DND-41 (cell line): ENCODE data around the gene SPAG16.

Source experiments
- EZH2 ChIP-seq: IDR thresholded peaks from 3 replicates; pipeline ENCODE4 v1.6.1; 2012; ENCODE audit warnings: borderline replicate concordance, low read depth, mild to moderate bottlenecking, moderate library complexity, low read length, inconsistent platforms; ENCODE audit not compliant: severe bottlenecking
- TF ChIP-seq, protein P1 (sequence below): IDR thresholded peaks from 2 replicates; pipeline ENCODE4 v1.5.1; 2012; ENCODE audit warnings: borderline replicate concordance, low read length, moderate library complexity, mild to moderate bottlenecking; ENCODE audit not compliant: poor library complexity, severe bottlenecking; ENCODE audit errors: extremely low read depth

DNA sequence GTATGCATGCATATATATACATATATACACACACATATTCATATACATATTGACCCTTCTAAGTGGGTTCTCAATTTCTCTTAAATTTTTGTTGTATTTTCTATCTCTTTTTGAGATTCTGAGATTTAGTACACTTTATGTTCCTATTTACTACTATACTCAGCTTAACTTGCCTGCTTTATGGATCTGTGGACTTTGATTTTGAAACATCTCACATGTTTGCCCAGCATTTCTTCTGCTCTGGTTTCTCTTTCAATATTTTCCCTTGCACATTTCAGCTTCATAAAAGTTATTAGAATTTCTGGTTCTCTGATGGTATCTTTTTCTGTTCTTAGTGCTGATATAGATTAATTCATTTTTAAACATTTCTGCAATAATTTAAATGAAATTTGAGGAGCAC, 380.6 kb downstream of the SPAG16 start:
- TF ChIP-seq EZH2: no peak
- TF ChIP-seq, protein P1, sequence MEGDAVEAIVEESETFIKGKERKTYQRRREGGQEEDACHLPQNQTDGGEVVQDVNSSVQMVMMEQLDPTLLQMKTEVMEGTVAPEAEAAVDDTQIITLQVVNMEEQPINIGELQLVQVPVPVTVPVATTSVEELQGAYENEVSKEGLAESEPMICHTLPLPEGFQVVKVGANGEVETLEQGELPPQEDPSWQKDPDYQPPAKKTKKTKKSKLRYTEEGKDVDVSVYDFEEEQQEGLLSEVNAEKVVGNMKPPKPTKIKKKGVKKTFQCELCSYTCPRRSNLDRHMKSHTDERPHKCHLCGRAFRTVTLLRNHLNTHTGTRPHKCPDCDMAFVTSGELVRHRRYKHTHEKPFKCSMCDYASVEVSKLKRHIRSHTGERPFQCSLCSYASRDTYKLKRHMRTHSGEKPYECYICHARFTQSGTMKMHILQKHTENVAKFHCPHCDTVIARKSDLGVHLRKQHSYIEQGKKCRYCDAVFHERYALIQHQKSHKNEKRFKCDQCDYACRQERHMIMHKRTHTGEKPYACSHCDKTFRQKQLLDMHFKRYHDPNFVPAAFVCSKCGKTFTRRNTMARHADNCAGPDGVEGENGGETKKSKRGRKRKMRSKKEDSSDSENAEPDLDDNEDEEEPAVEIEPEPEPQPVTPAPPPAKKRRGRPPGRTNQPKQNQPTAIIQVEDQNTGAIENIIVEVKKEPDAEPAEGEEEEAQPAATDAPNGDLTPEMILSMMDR: no peak
